NCI-H1092 (cell line): Measurements from ENCODE around the gene OR7D4.
"Not testable (repeated sequence)": the region's sequence is repeated elsewhere in the genome, so short reads cannot be mapped to it uniquely, and the experiment has no call there.

ENCODE experiments used
- DNase-seq: peaks from one replicate; lab custom pipeline; 2025; lab: John Stamatoyannopoulos, UW

Gene OR7D4

GRCh38 chr19:9219489-9219888 is at the start of gene OR7D4:
Gene OR7D4, minus strand, starts transcription at chr19:9219589. Its CDS starts 4,752 bp downstream, at chr19:9214837.
- no peak for DNase-seq

DNA sequence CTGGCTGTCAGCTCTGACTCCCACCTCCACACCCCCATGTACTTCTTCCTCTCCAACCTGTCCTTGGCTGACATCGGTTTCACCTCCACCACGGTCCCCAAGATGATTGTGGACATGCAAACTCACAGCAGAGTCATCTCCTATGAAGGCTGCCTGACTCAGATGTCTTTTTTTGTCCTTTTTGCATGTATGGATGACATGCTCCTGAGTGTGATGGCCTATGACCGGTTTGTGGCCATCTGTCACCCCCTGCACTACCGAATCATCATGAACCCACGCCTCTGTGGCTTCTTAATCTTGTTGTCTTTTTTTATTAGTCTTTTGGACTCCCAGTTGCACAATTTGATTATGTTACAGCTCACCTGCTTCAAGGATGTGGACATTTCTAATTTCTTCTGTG is 31.8 kb upstream of the OR7D4 start:
- DNase-seq, result no peak

DNA sequence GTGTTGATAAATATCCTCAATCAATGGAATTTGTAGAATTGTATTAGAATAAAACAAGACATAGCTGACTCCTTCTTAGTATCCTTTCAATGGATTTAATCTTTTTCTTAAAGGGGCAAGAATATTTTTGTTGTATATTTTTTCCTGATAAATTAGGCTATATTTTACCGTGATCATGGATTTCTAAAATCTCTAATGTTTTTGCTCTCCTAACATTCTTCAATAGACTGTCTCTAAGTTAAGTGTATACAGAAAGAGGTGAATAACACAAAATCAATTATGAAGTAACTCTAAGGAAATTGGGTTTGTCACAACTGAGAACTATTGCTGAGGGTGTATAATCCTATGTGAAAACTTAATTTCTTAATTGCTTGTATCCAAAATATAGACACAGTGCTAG is 31.2 kb upstream of the OR7D4 start, which contains the start of gene OR7E24:
Gene OR7E24 (plus strand): TSS at position 301 of the 400 bp plus-strand sequence. CDS start 114 bp downstream, outside the sequence.
- no peak for DNase-seq

- DNase-seq, result peak; percentile 39
These were observed 13.8 kb downstream of the OR7D4 start for GRCh38 chr19:9205501-9206113.

DNA sequence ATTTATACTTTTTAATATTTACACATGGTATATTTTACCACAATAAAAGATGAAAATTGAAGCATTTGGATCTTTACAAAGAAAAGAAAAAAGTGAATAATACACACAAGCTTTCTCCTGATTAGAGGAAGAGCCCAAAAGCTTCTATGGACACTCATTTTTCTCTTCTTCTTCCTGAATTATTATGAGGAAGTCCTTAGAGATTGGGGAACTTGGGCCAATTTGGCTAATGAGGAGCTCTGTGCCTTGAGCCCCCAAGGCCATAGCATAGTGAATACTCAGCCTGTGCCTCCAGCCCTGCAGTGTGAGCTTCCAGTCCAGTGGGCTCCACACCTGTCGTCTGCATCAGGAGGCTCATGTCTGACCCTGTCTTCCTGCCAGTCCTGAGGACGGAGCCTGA is 21.3 kb downstream of the OR7D4 start:
- not testable (repeated sequence) for DNase-seq

DNA sequence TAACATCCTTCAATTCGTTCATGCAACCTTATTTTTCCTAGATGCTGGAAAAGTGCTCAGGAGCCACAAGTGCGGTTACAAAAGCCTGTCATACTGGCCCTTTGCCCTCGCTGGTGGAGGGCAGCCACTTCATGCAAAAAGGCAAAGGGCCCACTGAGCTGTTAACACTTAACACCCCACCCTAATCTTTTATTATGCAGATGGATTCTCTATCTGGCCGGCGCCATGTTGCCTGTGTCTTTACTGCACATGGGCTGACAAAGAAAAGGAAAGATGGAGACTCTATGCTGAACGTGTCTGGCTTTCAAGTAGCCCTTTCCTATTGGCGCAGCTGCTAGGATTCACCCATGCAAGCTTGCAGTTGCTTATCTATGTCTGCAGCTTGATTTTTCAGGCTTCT is 29.9 kb downstream of the OR7D4 start:
- DNase-seq, result no peak

DNA sequence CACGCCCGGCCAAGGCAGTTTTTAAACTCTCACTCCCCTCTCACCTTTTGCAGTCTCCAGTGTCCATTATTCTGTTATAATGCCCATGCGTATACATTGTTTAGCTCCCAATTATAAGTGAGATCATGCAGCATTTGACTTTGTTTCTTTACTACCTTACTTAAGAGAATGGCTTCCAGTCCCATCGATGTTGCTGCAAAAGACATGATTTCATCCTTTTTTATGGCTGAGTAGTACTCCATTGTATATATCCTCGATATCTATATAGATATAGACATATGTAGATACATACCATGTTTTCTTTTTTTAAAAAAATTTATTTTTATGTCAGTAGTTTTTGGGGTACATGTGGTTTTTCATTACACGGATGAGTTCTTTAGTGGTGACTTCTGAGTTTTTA is 32.2 kb downstream of the OR7D4 start:
- DNase-seq, result no peak

DNA sequence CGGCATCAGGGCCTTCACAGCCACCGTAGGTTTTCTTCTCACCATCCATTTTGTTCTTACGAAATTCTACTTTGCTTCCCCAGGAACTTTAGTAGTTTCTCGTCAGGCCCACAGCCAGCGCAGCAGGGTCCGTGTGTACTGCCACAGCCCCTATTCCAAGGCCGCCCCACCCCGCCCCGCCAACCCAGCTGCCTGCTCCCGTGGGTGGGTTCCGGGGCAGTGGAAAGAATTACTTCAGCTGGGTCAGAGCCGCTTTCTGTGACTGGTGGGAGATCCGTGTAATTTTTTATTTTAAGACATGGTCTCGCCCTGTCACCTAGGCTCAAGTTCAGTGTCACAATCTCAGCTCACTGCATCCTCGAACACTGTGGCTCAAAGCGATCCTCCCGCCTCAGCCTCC is 36.4 kb downstream of the OR7D4 start:
- no peak for DNase-seq

DNA sequence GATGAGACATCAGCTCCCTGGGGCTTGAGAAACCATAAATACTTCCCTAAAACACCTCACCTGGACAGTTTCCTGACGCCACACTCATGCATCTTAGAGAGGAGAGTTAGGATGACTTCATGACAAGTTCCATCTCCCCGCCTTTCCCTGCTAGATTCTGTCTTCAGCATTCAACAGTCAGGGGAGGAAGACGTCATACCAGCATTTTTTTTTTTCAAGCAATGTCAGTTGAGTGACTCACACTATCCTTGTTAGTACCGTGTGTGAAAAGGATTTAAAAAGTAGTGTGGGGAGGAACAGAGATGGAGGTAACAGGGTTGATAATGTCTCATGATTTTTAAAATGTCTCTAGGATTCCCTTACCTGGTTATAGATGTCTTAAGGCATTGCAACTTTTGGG is 40.5 kb downstream of the OR7D4 start, which contains the start of gene OR7D2:
Gene OR7D2 (plus strand): TSS at position 79 of the 400 bp plus-strand sequence. CDS start 6,803 bp downstream, outside the sequence.
- DNase-seq, result no peak

DNA sequence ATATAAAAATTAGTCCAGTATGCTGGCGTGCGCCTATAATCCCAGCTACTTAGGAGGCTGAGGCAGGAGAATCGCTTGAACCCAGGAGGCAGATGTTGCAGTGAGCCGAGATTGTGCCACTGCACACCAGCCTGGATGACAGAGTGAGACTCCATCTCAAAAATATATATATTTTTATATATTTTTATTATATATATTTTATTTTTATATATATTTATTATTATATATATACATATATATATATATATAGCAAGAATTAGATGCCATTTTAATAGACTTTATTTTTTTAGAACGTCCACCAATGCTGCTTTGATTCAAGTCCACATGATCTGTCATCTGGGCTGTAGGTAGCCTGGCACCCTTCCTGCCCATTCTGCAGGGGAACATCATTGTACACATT is 44.1 kb downstream of the OR7D4 start:
- DNase-seq, result no peak

DNA sequence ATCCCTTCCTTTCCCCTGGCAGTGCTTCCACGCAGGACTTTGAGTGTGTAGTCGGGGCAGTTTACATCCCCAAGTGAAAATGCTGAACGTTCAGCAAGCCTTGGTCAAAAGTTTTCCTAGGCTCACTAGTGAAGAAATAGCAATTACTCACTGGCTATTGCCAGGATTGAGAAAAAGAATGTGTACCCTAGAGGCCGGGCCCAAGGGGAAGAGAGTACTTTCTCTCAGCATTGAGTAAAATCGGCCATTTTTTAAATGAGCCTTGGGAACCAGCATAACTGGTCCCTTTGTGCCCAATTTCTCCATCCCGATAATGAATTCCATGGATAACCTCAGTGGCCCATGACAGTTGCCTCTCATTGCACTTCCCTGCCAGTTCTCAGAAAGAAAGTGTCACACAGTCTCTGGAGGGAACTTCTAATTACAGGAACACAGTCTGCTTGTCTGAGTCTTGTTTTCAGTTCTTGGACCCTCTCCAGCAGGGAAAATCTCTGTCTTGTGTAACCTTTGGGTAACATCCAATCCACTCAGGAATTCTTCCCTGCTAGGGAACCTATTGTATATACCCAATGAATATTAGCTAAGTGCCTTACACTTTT is 47.9 kb downstream of the OR7D4 start:
- DNase-seq, result no peak

DNA sequence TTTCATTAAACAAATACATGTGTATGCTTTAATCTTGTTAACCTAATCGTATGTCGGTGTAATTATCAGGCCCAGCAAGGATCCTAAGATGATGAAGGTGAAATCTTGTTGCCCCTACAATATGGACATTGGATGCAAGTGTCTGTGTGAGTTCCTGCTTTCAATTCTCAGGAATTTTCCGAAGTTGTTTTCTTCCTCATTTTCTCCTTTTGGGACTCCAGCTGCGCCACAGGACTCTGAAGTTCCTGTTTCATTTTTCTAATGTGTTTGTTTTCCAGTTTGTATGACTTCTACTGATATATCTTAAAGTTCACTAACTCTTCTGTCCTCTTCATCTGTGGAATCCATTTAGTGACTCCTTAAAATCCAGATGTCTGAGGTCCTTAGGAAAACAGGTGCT is 52.5 kb downstream of the OR7D4 start:
- no peak for DNase-seq

DNA sequence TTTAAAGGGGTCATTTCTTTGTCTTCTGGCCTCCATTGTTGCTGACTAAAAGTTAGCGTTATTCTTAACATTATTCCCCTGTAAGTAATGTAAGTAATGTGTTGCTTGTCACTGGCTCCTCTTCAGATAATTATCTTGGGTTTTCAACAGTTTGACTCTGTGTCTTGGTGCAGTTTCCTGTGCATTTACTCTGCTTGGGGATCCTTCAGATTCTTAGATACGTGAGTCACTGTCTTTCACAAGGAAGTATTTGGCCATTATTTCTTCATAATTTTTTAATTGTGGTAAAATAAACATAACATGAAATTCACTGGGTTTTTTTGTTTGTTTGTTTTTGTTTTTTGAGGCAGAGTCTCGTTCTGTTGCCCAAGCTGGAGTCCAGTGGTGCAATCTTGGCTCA is 54.1 kb downstream of the OR7D4 start:
- no peak for DNase-seq

- no peak for DNase-seq
These were observed 58.0 kb downstream of the OR7D4 start for GRCh38 chr19:9161427-9161826.
